ENCODE results near the gene ADAM17. TPM values are rescaled to one million over a fixed set of nuclear protein-coding genes. Genes with fewer than 3 reads are reported as not detected.

The ADAM17 gene
- total RNA-seq = 10 to 100 TPM; 26.9 to 39.4 (median 31.3) TPM

- no peaks in the 10 kb centered on the region for H3K36me3 ChIP-seq
- H3K4me1 ChIP-seq = peaks cover 21 to 41% of the 10 kb centered on the region in 2 donors
- WGBS, 2 donors = 0 to 1% methylated on average over 17 to 33 of the region's 73 CpGs
- TF ChIP-seq CTCF (IDR thresholded peaks at IDR 0.05) (peak in 4 of 6 experiments; percentile 23 to 82 (median 58)), POLR2A (IDR thresholded peaks at IDR 0.05) (peak; percentile 8 to 97)
- H3K4me3 ChIP-seq (replicated peaks in 1 of 3) = peak within 1 kb of the TSS; percentile 56 to 92 (median 84)
- H3K27me3 ChIP-seq = no peaks in the 10 kb centered on the region
- peak within 1 kb of the TSS; percentile 97 to 100 (median 99) for H3K27ac ChIP-seq
- peak; percentile 97 for DNase-seq
- no peaks in the 10 kb centered on the region for H3K9me3 ChIP-seq
- intact Hi-C loops (cut with DNase I) = loop anchor here (5.0 to 10.0 kb wide), 2 partner anchors 77 to 81 kb away; partner anchors contain the start of genes IAH1 and YWHAQ
These were observed at the start of gene ADAM17 for GRCh38 chr2:9555297-9556120. ADAM17 (minus strand) TSS chr2:9555830; CDS start chr2:9555605, 225 bp downstream.

DNA sequence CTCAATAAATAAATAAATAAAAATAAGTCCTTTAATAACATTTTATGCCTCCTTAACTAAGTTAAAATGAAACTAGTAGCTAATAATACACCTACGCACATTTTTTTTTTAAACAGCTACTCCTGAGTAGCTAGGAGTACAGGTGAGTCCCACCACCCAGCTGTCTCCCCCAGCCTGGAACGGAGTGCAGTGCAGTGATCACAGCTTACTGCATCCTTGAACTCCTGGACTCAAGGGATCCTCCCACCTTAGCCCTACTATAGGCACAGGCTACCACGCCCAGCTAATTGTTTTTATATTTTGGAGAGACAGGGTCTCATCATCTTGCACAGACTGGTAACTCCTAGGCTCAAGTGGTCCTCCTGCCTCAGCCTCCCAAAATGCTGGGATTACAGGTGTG is 46.8 kb upstream of the ADAM17 start:
- no peak overlapping the region for H3K27ac ChIP-seq
- no peak for DNase-seq
- peaks cover 0 to 6% of the 10 kb centered on the region in 2 donors for H3K4me1 ChIP-seq
- 92 to 95% methylated on average over 3 of the region's 3 CpGs for WGBS, 2 donors
- H3K36me3 ChIP-seq = peaks cover 0 to 4% of the 10 kb centered on the region in 2 donors
- H3K9me3 ChIP-seq = no peaks in the 10 kb centered on the region
- no peak for TF ChIP-seq CTCF (IDR thresholded peaks at IDR 0.05)
- no peaks in the 10 kb centered on the region for H3K27me3 ChIP-seq
- intact Hi-C loops (cut with DNase I) = no loop called here
- H3K4me3 ChIP-seq (replicated peaks in 1 of 3) = no peak overlapping the region

DNA sequence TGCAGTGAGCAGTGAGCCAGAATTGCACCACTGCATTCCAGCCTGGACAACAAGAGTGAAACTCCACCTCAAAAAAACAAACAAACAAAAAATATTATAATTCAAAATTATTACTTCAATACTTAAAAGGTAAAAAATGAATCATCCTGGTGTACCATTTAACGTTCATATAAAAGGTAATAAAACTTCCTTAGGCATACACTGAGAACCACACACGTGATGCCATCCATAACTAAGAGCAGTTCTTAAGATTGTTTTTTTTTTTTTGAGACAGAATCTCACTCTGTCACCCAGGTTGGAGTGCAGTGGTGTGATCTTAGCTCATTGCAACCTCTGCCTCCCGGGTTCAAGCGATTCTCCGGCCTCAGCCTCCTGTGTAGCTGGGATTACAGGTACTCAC is 45.8 kb upstream of the ADAM17 start:
- Histone ChIP-seq H3K9me3 (no peaks in the 10 kb centered on the region), H3K36me3 (peaks cover 0 to 4% of the 10 kb centered on the region in 2 donors), H3K27me3 (no peaks in the 10 kb centered on the region), H3K27ac (no peak overlapping the region), H3K4me1 (peaks cover 0 to 1% of the 10 kb centered on the region in 2 donors), H3K4me3 (replicated peaks in 1 of 3) (no peak overlapping the region)
- no peak for DNase-seq
- TF ChIP-seq CTCF (IDR thresholded peaks at IDR 0.05) (no peak), POLR2A (IDR thresholded peaks at IDR 0.05) (no peak)
- WGBS, 2 donors = 88 to 93% methylated on average over 5 of the region's 5 CpGs
- intact Hi-C loops (cut with DNase I) = no loop called here

- Histone ChIP-seq H3K4me3 (replicated peaks in 1 of 3) (no peak overlapping the region), H3K9me3 (no peaks in the 10 kb centered on the region), H3K36me3 (peaks cover 0 to 4% of the 10 kb centered on the region in 2 donors), H3K27ac (no peak overlapping the region), H3K27me3 (no peaks in the 10 kb centered on the region), H3K4me1 (peaks cover 14% of the 10 kb centered on the region in 2 donors)
- intact Hi-C loops (cut with DNase I) = no loop called here
- DNase-seq = no peak
- TF ChIP-seq CTCF (IDR thresholded peaks at IDR 0.05) (no peak), POLR2A (IDR thresholded peaks at IDR 0.05) (no peak)
- 90 to 100% methylated on average over 1 of the region's 1 CpG for WGBS, 2 donors
These were observed 43.8 kb upstream of the ADAM17 start for GRCh38 chr2:9599430-9599829.
